Measurements from ENCODE around the gene RIPOR3. TPM values are rescaled to one million over a fixed set of nuclear protein-coding genes. Genes with fewer than 3 reads are reported as not detected.
A peak's percentile ranks its signal among the peaks of the same experiment; 100 is the strongest.

The RIPOR3 gene
- total RNA-seq, 2 experiments from 2014 or later, result 0.53 TPM; not detected in 1

DNA sequence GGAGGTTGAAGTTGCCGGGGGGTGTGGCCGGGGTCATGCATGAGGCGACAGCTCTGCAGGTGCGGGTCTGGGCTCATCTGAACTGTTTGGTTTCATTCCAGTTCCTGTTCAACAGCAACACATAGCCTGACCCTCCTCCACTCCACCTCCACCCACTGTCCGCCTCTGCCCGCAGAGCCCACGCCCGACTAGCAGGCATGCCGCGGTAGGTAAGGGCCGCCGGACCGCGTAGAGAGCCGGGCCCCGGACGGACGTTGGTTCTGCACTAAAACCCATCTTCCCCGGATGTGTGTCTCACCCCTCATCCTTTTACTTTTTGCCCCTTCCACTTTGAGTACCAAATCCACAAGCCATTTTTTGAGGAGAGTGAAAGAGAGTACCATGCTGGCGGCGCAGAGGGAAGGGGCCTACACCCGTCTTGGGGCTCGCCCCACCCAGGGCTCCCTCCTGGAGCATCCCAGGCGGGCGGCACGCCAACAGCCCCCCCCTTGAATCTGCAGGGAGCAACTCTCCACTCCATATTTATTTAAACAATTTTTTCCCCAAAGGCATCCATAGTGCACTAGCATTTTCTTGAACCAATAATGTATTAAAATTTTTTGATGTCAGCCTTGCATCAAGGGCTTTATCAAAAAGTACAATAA is 108.6 kb downstream of the RIPOR3 start:
- no TSS peak for BruUV-seq (replicated peaks)
- H3K27ac ChIP-seq (ENCODE audit: low read depth, low read length, poor library complexity, severe bottlenecking), result peak overlapping the region; percentile 66
- intact Hi-C loops (cut with micrococcal nuclease; ENCODE audit: unreplicated experiment), result loop anchor here (2.0 kb wide), 2 partner anchors 72 to 396 kb away; partner anchors contain the start of gene PTPN1
- TF ChIP-seq EZH2phosphoT487 (IDR thresholded peaks at IDR 0.05; ENCODE audit: borderline replicate concordance, low read depth, low read length), result no peak
- TF ChIP-seq, protein P1, sequence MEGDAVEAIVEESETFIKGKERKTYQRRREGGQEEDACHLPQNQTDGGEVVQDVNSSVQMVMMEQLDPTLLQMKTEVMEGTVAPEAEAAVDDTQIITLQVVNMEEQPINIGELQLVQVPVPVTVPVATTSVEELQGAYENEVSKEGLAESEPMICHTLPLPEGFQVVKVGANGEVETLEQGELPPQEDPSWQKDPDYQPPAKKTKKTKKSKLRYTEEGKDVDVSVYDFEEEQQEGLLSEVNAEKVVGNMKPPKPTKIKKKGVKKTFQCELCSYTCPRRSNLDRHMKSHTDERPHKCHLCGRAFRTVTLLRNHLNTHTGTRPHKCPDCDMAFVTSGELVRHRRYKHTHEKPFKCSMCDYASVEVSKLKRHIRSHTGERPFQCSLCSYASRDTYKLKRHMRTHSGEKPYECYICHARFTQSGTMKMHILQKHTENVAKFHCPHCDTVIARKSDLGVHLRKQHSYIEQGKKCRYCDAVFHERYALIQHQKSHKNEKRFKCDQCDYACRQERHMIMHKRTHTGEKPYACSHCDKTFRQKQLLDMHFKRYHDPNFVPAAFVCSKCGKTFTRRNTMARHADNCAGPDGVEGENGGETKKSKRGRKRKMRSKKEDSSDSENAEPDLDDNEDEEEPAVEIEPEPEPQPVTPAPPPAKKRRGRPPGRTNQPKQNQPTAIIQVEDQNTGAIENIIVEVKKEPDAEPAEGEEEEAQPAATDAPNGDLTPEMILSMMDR (conservative IDR thresholded peaks at IDR 0.05; ENCODE audit: low read length), result no peak
- H3K9me2 ChIP-seq (ENCODE audit: insufficient read depth, low read length), result no peaks in the 10 kb centered on the region
- peak overlapping the region; percentile 15 for H3K4me3 ChIP-seq (ENCODE audit: low read depth, low read length, poor library complexity, severe bottlenecking)
- POLR2A ChIA-PET, result interaction anchor here (0.6 kb wide), 1 partner anchor 88 kb away, joined by 3 read pairs; no protein-coding TSS in a partner anchor
- CTCF ChIA-PET (ENCODE audit: unreplicated experiment), result interaction anchor here (0.6 kb wide), 1 partner anchor 400 kb away, joined by 6 read pairs; no protein-coding TSS in a partner anchor
- H3K4me1 ChIP-seq (ENCODE audit: insufficient read depth, low read length, poor library complexity, severe bottlenecking), result peaks cover 29% of the 10 kb centered on the region
- no peak overlapping the region; the same call in 1 of the 2 replicates for H2AFZ ChIP-seq (ENCODE audit: low read length)
- DNase-seq (ENCODE audit: low spot score), result peak; percentile 89
- H3K36me3 ChIP-seq (ENCODE audit: insufficient read depth, low read length), result peaks cover 49% of the 10 kb centered on the region
- H4K20me1 ChIP-seq (ENCODE audit: insufficient read depth, low read length), result no peaks in the 10 kb centered on the region
- H3K4me2 ChIP-seq (ENCODE audit: low read length), result peak overlapping the region; percentile 61
- H3K79me2 ChIP-seq (ENCODE audit: insufficient read depth, low read depth, low read length), result no peaks in the 10 kb centered on the region
- H3K9me3 ChIP-seq (ENCODE audit: low read length), result no peaks in the 10 kb centered on the region

DNA sequence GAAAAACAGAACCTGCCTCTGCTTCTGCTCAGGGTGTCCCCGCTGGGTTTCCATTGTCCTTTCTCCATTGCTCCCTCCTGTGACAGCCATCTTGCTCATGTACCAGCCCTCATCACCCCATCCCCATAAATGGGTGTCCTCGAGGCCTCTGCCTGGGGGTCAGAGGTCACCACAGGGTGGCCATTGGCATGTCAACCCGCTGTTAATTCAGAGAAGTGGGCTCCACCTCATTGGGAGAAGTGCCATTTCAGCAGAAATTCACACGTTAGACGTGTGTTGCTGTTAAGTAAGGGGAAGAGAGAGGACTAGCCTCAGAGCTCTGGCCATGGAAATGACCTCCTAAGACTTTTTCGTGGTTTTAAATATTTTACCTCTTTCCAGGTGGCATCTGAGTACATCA is 109.2 kb downstream of the RIPOR3 start:
- no peaks in the 10 kb centered on the region for H3K9me3 ChIP-seq (ENCODE audit: low read length)
- H3K79me2 ChIP-seq (ENCODE audit: insufficient read depth, low read depth, low read length), result no peaks in the 10 kb centered on the region
- intact Hi-C loops (cut with micrococcal nuclease; ENCODE audit: unreplicated experiment), result loop anchor here (2.0 kb wide), 2 partner anchors 71 to 395 kb away; partner anchors contain the start of gene PTPN1
- H3K4me1 ChIP-seq (ENCODE audit: insufficient read depth, low read length, poor library complexity, severe bottlenecking), result peaks cover 29% of the 10 kb centered on the region
- peak overlapping the region; percentile 15 for H3K4me3 ChIP-seq (ENCODE audit: low read depth, low read length, poor library complexity, severe bottlenecking)
- ChIA-PET POLR2A (interaction anchor here (0.6 to 0.7 kb wide), 3 partner anchors 12 to 88 kb away, joined by 3 to 4 read pairs (median 3); no protein-coding TSS in a partner anchor), CTCF (ENCODE audit: unreplicated experiment) (interaction anchor here (0.6 kb wide), 1 partner anchor 399 kb away, joined by 6 read pairs; no protein-coding TSS in a partner anchor)
- peak overlapping the region; percentile 66 for H3K27ac ChIP-seq (ENCODE audit: low read depth, low read length, poor library complexity, severe bottlenecking)
- TF ChIP-seq, protein P1 (conservative IDR thresholded peaks at IDR 0.05; ENCODE audit: low read length), result no peak
- no peak for TF ChIP-seq EZH2phosphoT487 (IDR thresholded peaks at IDR 0.05; ENCODE audit: borderline replicate concordance, low read depth, low read length)
- H3K36me3 ChIP-seq (ENCODE audit: insufficient read depth, low read length), result peaks cover 49% of the 10 kb centered on the region
- no TSS peak for BruUV-seq (replicated peaks)
- peak; percentile 48 for DNase-seq (ENCODE audit: low spot score)
- no peaks in the 10 kb centered on the region for H3K9me2 ChIP-seq (ENCODE audit: insufficient read depth, low read length)
- H2AFZ ChIP-seq (ENCODE audit: low read length), result no peak overlapping the region
- peak overlapping the region; percentile 61 for H3K4me2 ChIP-seq (ENCODE audit: low read length)
- H4K20me1 ChIP-seq (ENCODE audit: insufficient read depth, low read length), result no peaks in the 10 kb centered on the region

Measured in OCI-LY7 (cell line).